H54 (cell line): ENCODE results near the gene CACNB4.

Source experiments
- DNase-seq: peaks from one replicate; pipeline ENCODE4 v3.0.0; 2011; ENCODE audit warnings: low spot score, mixed read lengths; ENCODE audit not compliant: insufficient read length
- FAIRE-seq: peaks from 3 replicates; lab custom pipeline; 2011; peaks lifted over from hg19 to GRCh38; lab: Jason Lieb, UNC
- POLR2A ChIP-seq: IDR thresholded peaks from 2 replicates; pipeline ENCODE4 v1.6.1; 2011; ENCODE audit warnings: low read depth, mild to moderate bottlenecking, low read length

The CACNB4 gene

GRCh38 chr2:151976945-151977353 lies 121.9 kb downstream of the CACNB4 start:
- no peak for DNase-seq
- FAIRE-seq: no peak
- TF ChIP-seq POLR2A: no peak

DNA sequence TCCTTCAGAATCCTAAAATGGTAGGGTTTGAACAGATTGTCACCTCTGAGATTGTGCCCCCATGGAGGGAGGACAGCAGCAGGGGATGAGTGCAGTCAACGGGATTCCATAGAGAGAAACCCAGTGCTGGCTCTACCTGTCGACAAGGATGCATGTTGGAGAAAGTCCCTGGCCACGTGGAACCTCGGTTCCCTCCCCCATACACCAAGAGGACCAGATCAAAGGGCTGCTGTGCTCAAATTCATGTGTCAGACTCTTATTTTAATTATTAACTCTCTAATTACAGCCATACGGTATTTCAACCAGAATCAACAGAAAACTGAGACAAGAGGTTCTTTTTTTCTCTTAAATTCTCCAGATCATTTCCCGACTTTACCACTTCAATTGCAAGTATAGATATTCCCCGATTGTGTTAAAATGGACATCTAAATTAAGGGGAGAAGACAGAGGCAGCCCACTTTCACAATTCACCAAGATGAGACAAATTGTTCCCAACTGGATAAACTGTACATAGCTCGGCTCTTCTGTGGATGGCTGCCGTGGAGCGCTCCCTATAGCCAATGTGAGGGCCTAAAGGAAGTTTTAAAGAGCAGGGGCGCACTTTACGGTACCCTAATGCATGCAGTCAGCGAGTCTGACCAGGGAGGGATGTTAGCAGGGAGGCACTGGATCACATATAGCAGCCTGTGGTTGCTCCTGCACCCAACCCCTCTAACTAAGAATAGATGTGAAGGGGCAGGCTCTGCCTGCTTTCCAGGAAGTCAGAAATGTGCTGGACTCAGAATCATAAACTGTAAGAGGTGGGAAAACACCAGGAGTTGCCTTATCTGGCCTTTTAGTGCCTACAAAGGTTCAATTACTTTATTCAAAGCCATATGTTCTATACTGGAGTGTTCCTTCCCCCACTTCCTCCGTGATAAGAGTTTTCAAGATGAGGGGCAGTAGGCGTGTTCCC lies 123.1 kb downstream of the CACNB4 start:
- no peak for TF ChIP-seq POLR2A
- DNase-seq (no peak), FAIRE-seq (no peak)

DNA sequence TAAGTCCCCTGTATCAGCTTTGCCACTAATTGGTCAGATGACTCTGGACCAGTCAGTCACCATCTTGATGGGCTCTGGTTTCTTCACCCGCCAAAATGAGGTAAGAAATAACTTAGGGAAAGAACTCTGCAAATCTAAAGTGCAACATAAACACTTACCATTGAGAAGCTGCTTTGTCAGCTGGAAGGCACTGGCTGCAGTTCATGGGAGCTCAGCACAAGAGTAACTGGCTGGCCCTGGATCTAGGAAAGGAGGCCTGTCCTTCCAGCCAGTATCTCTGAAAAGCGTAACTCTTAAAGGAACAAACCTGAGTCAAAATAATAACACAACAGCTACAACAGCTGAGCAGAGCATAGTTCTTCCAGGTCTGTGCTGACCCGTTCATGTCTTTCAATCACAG lies 123.9 kb downstream of the CACNB4 start:
- DNase-seq: no peak
- no peak for FAIRE-seq
- no peak for TF ChIP-seq POLR2A

DNA sequence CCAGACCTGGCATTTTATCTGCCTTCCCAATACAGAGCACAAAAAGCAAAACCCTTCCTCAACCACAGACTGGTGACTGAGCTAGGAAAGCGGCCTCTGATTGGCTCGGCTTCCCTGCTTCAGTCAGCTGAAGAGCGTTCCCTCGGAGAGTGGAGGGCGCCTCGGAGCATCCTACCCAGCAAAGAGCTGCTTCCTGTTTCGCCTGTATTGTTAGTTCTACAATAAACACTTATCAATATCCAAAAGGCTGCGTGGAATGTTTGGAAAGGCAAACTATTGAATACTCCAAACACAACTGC lies 125.0 kb downstream of the CACNB4 start:
- TF ChIP-seq POLR2A: no peak
- no peak for FAIRE-seq
- DNase-seq: no peak

DNA sequence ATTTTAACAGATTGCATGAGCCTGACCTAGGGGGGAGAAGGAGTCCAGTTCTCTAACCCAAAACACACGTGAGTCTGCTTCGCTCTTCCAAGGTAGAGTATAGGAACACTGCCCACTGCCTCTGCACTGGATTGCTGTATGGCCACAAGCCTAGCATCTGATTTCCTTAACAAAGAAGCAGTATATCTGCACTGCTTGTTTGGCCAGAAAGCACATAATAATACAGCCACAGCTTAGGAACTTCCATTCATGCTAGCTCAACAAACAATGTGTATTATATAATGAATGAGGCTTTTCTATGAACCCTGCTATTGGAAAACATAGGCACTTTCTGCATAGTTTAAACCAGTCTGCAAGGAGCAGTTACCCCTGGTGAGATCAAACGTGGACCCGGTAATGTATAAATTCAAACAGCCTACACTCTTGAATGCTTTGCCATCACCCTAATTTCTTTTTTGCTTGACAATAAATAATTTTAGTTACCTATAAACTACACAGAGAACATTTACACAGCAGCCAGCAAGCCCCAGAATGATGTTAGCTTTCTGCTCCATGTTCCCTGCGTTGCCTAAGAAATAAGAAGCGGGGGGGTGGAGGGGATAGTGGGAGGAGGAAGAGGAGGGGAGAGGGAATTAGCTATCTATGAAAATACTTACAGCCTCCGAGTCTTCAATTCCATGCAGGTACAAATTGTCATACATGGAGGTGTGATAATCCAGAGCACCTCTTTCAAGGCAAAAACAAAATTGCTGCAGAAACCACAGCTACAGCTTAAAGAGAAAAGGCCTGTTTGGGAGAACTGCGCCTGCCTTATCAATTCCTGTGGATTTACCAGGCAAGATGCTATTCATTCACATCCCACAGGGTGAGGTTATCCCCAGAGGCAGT lies 125.6 kb downstream of the CACNB4 start:
- FAIRE-seq: no peak
- no peak for DNase-seq
- TF ChIP-seq POLR2A: no peak

DNA sequence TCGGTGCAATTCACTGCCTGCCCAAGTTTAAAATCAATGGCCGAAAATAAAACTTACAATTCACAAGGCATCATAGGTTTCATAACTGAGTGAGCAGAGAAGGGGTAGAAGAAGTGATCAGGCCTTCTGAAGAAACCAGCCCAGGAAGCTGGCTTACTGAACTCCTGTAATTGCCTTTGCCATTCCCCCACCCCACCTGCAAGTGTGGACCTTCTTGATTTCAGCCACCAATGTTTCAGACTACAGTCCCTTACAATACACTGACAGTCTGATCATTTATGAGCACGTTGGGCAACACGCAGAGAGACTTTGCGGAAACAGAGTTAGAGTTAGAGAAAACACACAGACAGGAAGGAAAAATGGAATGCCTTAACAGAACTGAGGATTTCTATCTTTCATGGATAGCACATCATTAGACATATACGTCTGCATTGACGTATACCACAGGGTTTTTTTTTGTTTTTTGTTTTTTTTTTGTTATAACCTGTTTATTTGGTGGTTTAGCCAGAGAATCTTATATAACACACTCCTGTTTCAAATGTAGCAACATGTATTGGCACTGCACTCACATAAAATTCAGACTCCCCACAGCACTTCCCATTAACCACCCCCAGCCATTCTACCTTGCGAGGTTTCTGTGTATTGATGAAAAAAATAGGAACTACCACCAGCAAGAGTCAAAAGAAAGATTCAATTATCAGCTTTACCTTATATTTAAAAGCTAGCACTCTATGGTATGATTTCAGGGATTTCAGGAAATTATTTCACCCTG lies 126.4 kb downstream of the CACNB4 start:
- DNase-seq: no peak
- no peak for TF ChIP-seq POLR2A
- FAIRE-seq: no peak

- TF ChIP-seq POLR2A: no peak
- DNase-seq (no peak), FAIRE-seq (no peak)
Observed at GRCh38 chr2:151971301-151972051, 127.4 kb downstream of the CACNB4 start.

DNA sequence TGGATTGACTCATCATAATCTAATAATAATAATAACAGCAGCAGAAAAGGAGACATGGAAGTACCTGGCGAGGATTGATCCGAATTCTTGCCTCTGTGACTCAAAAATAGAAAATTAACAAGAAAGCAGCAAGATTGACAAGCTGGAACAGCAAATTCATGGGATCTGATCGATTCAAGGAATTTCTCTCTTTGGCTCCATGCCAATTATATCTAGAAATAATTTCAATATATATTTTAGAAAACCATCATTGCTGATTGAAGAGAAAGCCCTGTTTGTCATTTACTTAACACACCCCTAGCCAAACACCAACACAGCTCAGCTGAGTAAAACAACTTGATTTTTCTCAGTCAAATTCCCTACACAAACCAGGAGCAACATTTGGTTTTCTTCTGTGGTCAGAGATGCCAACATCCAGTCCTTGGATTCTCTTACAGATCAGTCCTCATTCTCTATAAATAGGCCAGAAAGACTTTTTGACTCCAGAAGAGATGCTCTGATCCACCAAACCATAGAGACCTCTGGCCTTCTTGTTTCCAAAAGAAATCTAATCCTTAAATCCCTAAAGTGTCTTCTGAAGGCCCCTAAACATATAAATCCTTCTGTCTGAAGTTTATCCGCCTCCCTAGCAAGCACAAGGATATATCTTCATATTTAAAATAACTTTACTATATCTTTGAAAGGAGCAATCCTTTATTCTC lies 129.9 kb downstream of the CACNB4 start:
- no peak for TF ChIP-seq POLR2A
- FAIRE-seq (no peak), DNase-seq (no peak)

DNA sequence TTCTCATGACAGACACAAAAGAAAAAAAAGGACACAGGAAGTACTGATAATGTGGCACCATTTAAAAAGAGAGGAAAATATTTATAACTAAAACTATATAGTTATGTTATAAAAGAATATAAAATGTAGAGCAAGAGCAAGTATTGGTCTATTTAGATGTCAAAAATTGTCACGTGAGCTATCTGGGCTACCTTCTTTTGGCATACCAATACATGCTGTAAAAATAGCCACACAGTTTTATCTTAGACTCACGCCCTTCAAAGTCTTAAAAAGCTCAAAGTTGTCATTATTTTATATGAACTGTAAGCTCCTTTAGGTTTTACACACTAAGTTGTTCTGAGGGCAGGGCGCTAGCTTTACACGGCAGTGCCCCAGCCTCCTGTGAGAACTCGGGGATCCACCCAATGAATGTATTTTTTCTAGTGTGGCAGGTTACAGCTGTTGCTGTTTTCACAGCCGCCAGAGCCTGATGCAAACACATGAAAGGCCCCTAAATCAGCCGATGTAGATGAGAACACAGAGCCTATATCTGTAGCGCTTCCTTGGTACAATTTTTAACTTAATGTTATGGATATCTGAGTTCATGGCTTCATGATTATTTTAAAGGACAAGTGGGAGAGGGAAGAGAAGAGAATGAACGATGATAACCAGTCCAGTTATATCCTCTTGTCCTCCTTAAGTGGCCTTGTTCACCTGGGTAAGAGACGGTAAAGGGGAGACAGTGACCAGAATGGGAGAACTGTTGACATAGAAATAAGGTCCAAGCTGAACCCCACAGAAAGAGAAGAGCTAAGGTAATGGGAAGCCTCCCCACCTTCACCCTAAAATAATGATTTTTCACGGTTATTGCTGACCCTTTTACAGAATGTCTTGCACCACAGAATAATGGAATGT lies 130.8 kb downstream of the CACNB4 start:
- no peak for FAIRE-seq

DNA sequence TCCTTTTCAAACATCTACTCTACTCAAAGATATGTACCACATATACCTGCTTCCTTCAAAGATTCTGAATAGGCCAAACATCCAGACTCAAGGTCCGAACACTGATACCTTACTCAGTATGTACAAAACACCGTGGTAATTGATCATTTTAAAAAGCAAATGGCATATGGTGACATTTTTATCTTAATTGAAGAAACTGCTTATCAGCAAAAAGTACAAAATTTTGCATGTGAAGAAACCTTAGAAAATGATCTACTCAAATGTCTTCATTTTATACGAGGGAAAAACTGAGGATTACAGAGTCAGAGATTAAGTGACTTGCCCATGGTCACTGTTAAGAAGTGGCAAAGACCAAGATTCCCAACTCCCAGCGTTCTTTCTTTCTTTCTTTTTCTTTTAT lies 133.0 kb downstream of the CACNB4 start:
- no peak for TF ChIP-seq POLR2A
- FAIRE-seq: no peak

More for the DNA sequence above, 130.8 kb downstream of the CACNB4 start:
- no peak for DNase-seq
- no peak for TF ChIP-seq POLR2A

DNA sequence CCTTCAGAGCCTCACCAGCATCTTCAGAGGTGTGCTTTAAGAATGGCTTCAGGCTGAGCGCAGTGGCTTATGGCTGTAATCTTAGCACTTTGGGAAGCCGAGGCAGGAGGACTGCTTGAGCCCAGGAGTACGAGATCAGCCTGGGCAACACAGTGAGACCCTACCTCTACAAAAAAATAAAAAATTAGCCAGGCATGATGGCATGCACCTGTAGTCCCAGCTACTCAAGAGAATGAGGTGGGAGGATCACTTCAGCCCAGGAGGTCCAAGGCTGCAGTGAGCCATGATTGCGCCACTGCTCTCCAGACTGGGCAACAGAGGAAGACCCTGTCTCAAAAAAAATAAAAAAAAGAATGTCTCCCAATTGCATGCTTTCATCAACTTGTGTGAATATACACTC lies 137.3 kb downstream of the CACNB4 start:
- FAIRE-seq (no peak), DNase-seq (no peak)
- no peak for TF ChIP-seq POLR2A

More for the DNA sequence above, 133.0 kb downstream of the CACNB4 start:
- DNase-seq: no peak

DNA sequence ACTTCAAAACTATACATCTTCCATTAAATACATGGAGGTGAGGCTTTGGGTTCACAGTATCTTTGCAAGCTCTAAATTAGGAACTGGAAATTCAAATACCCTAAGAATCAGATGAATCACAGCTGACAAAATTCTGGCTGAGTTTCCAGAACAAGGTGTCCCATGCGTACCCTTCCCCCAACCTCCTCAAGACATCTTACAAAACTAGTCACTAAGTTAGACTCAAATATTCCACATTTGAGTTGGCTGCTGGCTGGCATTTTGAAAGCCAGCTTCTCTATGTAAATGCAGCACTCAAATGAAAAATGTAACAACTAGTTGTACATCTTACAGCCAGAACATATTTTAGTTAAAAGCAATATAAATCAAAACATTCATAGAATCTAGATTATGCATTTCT lies 139.6 kb downstream of the CACNB4 start:
- no peak for TF ChIP-seq POLR2A
- DNase-seq (no peak), FAIRE-seq (no peak)
